Peyer's patch (tissue), 4 donors: ENCODE measurements around the gene TMEM235. TPM values are rescaled to one million over a fixed set of nuclear protein-coding genes. Genes with fewer than 3 reads are reported as not detected.

Experiments used
- DNase-seq, 3 donors: peaks; one replicate each; pipeline ENCODE4 v3.0.0-alpha.2; 2017 to 2019
- H3K27ac ChIP-seq, 4 donors: fragments of 200-600 bp; sonication (generic); one replicate each; pipeline ENCODE4 v1.5.1; 2016 to 2019
- H3K27me3 ChIP-seq, 2 donors: fragments of 200-600 bp; sonication (generic); one replicate each; pipeline ENCODE4 v1.5.1; 2019
- H3K36me3 ChIP-seq, 3 donors: fragments of 200-600 bp; sonication (generic); one replicate each; pipeline ENCODE4 v1.5.1; 2016 to 2019
- H3K4me1 ChIP-seq, 4 donors: fragments of 200-600 bp; sonication (generic); one replicate each; pipeline ENCODE4 v1.5.1; 2016 to 2019
- H3K4me3 ChIP-seq, 4 donors: fragments of 200-600 bp; sonication (generic); 1 replicate in 3 of 4; 2 replicates in 1 of 4; pipeline ENCODE4 v1.5.1; 2016 to 2019; ENCODE audit warnings: mild to moderate bottlenecking in 1 of 4
- H3K9me3 ChIP-seq, 4 donors: fragments of 200-600 bp; sonication (generic); one replicate each; pipeline ENCODE4 v1.5.1; 2016 to 2019; ENCODE audit warnings: mild to moderate bottlenecking in 1 of 4
- CTCF ChIP-seq, 6 experiments: fragments of 450-650 bp in 4 of 6; fragments of 200-600 bp in 2 of 6; sonication (generic) in 1 of 6; IDR thresholded peaks; one replicate each; pipeline ENCODE4 v1.5.1; 2017 to 2019; ENCODE audit warnings: antibody characterized with exemption in 6 of 6, mild to moderate bottlenecking in 3 of 6, moderate library complexity in 1 of 6
- POLR2A ChIP-seq, 2 donors: fragments of 450-650 bp; IDR thresholded peaks; one replicate each; pipeline ENCODE4 v1.5.1; 2017; ENCODE audit warnings: antibody characterized with exemption in 2 of 2, mild to moderate bottlenecking in 2 of 2, moderate library complexity in 2 of 2
- total RNA-seq, 4 donors: library from RNA; depleted of rRNA; stranded (reverse); fragments of >200 nt; gene quantifications; one replicate each; pipeline ENCODE4 v1.1.0, GENCODE V29; 2016

TMEM235 gene
- total RNA-seq, 4 donors from 2014 or later, result not detected

DNA sequence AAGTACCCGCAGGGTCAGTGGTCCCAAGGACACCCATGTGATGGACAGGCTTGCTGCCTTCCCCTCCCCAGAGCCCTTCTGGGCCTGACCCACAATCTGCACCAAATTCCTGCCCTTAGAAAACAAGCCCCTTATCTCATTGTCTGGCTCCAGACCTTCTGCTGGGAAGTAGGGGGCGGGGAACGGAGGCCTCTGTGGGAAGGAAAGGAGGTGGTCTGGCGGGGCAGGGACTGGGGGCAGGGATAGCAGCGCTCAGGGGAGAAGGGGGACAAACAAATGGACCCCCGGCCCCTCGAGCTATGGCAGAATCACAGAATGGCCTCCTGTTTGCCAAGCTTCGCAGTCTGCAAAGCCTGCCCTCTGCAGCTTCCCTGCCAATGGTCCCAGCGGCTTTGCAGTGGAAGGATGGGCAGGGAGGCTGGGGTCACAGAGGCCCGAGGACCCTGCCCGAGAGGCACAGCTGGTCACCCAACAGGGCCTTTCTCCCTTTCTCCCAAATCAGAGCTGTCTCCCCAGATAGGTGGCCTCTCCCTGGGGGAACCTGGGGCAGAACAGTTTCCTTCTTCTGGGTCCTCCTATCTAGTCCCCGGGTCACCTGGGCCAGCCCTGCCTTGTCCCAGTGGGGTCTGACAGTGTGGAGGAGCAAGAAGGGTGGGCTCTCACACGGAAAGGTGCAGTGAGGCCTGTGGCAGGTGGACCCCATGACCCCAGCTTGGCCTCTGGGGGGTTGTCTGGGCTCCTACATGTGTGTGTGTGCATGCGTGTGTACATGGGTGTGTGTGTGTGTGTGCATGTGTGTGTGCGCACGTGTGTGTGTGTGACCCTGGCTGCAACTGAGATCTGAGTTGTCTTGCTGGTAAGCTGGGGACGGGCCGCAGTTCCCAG lies 25.5 kb downstream of the TMEM235 start:
- H3K4me1 ChIP-seq, result peaks cover 0 to 32% (median 27%) of the 10 kb centered on the region in 4 donors
- peak overlapping the region in 2 of 4 donors; percentile 9 to 77 for H3K27ac ChIP-seq
- H3K27me3 ChIP-seq, result no peaks in the 10 kb centered on the region
- DNase-seq, result no peak
- H3K36me3 ChIP-seq, result no peaks in the 10 kb centered on the region
- no peak for TF ChIP-seq CTCF (IDR thresholded peaks at IDR 0.05)
- no peak for TF ChIP-seq POLR2A (IDR thresholded peaks at IDR 0.05)
- no peak overlapping the region for H3K4me3 ChIP-seq
- no peaks in the 10 kb centered on the region for H3K9me3 ChIP-seq

DNA sequence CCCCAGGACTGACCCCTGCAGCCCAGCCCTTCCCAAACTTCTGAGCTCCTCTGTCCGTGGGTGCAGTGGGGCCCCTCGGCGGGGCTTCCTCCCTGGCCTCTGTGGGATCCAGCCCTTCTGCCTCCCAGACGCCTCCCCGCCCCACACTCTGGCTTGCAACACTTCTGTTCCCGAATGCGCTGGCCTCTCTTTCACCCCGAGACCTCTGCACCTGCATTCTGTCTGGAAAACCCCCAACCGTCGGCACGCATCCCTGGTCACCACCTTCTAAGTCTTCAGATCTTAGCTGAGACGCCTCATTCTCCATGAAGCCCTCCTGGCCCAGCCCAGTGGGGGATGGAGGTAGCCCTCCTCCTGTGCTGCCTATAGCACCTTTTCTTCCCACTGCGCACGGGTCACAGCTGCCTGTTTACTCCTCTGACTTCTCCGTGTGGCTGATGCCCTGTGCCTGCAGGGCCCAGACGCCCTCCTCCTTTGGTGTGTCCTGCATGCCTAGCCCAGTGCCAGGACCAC lies 26.4 kb downstream of the TMEM235 start:
- H3K36me3 ChIP-seq, result no peaks in the 10 kb centered on the region
- DNase-seq, result peak in 1 of 3 donors; percentile 34
- peak overlapping the region in 1 of 4 donors; percentile 19 for H3K4me3 ChIP-seq
- H3K27ac ChIP-seq, result peak overlapping the region; percentile 9 to 77 (median 27)
- H3K4me1 ChIP-seq, result peaks cover 0 to 29% (median 22%) of the 10 kb centered on the region in 4 donors
- no peak for TF ChIP-seq POLR2A (IDR thresholded peaks at IDR 0.05)
- no peak for TF ChIP-seq CTCF (IDR thresholded peaks at IDR 0.05)
- no peaks in the 10 kb centered on the region for H3K9me3 ChIP-seq
- H3K27me3 ChIP-seq, result no peaks in the 10 kb centered on the region

GRCh38 chr17:78258323-78259191 lies 27.1 kb downstream of the TMEM235 start:
- Histone ChIP-seq H3K27ac (peak overlapping the region; percentile 12 to 77 (median 39)), H3K27me3 (no peaks in the 10 kb centered on the region), H3K36me3 (no peaks in the 10 kb centered on the region), H3K4me1 (peaks cover 0 to 36% (median 18%) of the 10 kb centered on the region in 4 donors), H3K4me3 (peak overlapping the region in 2 of 4 donors; percentile 14 to 19), H3K9me3 (no peaks in the 10 kb centered on the region)
- peak in 2 of 3 donors; percentile 76 to 80 for DNase-seq
- TF ChIP-seq CTCF (IDR thresholded peaks at IDR 0.05) (no peak), POLR2A (IDR thresholded peaks at IDR 0.05) (no peak)

- Histone ChIP-seq H3K27me3 (no peaks in the 10 kb centered on the region), H3K4me1 (peaks cover 0 to 30% (median 16%) of the 10 kb centered on the region in 4 donors), H3K27ac (peak overlapping the region; percentile 12 to 77 (median 39)), H3K36me3 (no peaks in the 10 kb centered on the region), H3K9me3 (no peaks in the 10 kb centered on the region), H3K4me3 (peak overlapping the region in 1 of 4 donors; percentile 19)
- DNase-seq, result no peak
- no peak for TF ChIP-seq CTCF (IDR thresholded peaks at IDR 0.05)
These were observed 27.7 kb downstream of the TMEM235 start for GRCh38 chr17:78259192-78259554.

GRCh38 chr17:78263063-78263735 lies 31.8 kb downstream of the TMEM235 start:
- Histone ChIP-seq H3K4me1 (peaks cover 0 to 20% (median 10%) of the 10 kb centered on the region in 4 donors), H3K9me3 (no peaks in the 10 kb centered on the region), H3K4me3 (no peak overlapping the region), H3K27me3 (no peaks in the 10 kb centered on the region), H3K36me3 (no peaks in the 10 kb centered on the region), H3K27ac (peak overlapping the region; percentile 4 to 68 (median 59))
- DNase-seq, result peak; percentile 42 to 75 (median 59)
- TF ChIP-seq CTCF (IDR thresholded peaks at IDR 0.05) (no peak), POLR2A (IDR thresholded peaks at IDR 0.05) (no peak)
